Stimulated activated CD4-positive, alpha-beta T cell treated with anti-CD3 and anti-CD28 coated beads, TNF-alpha, amount 100 ng/mL, for 1 hour (primary cell): ENCODE data around the gene LYSMD3.
A peak's percentile ranks its signal among the peaks of the same experiment; 100 is the strongest.
"Not testable (repeated sequence)": the region's sequence is repeated elsewhere in the genome, so short reads cannot be mapped to it uniquely, and the experiment has no call there.

Experiments used
- DNase-seq, 3 donors: peaks; one replicate each; pipeline ENCODE4 v3.0.0-alpha.2; 2020; ENCODE audit warnings: low read depth in 3 of 3, low spot score in 1 of 3

Gene LYSMD3

DNA sequence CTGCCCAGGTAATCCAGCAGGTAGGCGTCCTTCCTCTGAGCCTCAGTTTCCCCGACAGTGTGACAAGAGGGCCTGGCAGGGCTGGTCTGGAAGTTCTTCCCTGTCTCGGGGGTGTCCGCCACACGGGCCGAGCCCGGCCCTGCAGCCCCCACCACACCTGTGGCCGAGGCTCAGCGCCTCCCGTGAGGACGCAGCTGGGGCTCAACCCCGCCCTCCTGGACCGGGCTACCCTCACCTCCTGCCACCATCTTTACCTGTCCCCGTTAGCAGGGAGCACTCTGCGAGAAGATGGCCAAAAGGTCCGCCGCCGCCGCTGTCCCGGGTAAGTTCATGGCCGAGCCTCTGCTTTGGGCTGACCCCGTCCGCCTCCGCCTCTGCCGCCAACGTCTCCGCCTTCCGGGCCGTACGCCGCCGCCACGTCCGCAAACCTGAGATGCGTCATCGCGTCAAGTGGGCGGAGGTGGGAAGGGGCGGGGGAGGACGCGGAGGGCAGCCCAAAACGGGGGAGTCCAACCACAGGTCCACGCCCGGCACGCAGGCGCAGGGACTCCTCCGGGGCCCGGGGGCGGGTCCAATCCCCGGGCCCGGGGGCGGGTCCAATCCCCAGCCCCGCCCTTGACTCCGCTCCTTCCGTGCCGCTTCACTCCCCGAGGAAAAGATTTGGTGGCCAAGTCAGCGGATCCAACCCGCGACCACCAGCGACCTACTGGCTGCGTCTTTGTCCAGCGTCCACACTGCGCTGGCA, at the start of gene LYSMD3:
Gene LYSMD3 (minus strand): TSS at position 391 of the 745 bp plus-strand sequence. CDS start 4,295 bp downstream, outside the sequence.
- DNase-seq: peak; percentile 92 to 95 (median 94)

DNA sequence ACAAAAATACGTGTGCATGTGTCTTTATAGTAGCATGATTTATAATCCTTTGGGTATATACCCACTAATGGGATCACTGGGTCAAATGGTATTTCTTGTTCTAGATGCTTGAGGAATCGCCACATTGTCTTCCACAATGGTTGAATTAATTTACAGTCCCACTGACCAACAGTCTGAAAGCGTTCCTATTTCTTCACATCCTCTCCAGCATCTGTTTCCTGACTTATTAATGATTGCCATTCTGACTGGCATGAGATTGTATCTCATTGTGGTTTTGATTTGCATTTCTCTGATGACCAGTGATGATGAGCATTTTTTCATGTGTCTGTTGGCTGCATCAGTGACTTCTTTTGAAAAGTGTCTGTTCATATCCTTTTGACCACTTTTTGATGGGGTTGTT, 47.2 kb upstream of the LYSMD3 start:
- not testable (repeated sequence) for DNase-seq

- DNase-seq: no peak
These were observed 46.3 kb upstream of the LYSMD3 start for GRCh38 chr5:90575712-90576111.

DNA sequence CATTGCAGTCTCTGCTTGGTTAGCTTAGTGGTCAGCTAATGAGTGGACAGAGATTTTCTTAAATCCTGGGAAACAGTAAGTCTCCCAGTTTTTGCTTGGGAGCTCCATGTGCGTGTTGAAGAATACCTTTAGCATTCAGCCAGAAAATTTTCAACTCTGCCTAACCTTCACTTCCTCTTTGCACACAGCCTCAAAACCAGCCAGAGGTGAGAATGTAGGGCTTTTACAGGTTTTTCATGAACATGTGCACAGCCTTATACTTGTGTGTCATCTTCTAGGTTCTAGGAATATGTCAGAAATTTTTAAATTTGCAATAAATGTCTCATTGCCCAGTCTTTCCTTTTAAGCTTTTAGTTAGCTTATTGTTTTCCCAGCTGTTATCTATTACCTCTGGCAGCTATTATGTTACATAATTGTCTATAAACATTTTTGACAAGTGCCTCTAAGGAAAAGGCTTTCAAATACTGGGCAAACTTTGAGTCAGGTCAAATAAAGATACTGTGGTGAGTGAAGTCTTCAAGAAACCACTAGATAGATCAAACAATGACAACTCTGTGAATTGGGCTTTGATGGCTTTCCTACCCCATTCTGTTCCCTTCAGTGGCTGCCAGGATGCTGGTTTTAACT, 41.9 kb upstream of the LYSMD3 start:
- DNase-seq: no peak

DNA sequence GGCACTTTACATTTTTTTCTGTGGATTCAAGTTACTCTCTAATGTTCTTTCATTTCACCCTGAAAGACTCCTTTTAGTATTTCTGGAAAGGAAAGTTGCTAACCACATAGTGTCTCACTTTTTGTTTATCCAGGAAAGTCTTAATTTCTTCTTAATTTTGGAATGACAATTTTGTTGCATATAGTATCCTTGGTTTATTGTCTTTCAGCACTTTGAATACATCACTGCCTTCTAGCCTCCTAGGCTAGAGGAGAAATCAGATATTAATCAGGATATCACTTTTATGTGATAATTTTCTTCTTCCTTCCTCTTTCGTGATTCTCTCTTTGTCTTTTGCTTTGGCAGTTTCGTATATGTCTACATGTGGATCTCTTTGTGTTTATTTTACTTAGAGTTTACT, 40.6 kb upstream of the LYSMD3 start:
- DNase-seq: no peak

DNA sequence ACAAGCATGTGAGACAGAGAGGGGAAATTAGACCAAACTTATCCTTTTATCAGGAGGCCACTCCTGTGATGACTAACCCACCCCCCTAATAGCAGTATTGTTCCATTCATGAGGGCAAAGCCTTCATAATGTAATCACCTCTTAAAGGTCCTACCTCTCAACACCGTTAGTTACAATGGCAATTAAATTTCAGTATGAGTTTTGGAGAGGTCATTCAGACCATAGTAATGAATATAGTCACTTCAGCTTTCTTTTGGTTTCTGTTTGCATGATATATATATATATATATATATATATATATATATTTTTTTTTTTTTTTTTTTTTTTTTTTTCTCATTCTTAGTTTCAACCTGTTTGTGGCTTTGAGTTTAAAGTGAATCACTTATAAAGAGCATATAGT, 39.7 kb upstream of the LYSMD3 start:
- DNase-seq: no peak

GRCh38 chr5:90565491-90565890, 36.1 kb upstream of the LYSMD3 start:
- no peak for DNase-seq

GRCh38 chr5:90563108-90563507, 33.7 kb upstream of the LYSMD3 start:
- no peak for DNase-seq

GRCh38 chr5:90562341-90562740, 33.0 kb upstream of the LYSMD3 start:
- DNase-seq: no peak

DNA sequence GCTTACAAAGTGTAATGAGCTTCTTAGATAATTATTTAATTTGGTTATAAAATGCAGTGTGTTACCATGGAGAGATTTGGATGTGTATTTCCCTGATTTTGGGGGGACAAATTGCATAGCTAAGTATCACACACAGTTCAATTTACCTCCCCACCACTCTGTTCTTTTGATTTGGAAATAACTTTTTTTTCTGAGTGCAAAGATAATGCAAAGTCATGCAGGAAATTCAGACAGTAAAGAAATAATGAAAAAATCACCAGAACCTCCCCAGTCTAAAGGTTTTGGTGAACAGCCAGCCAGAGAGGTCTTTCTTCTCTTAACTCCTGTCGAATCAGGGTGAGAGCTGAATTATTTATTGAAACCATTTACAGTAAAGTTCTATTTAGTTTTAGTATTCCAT, 32.4 kb upstream of the LYSMD3 start:
- DNase-seq: no peak

- no peak for DNase-seq
These were observed 31.4 kb upstream of the LYSMD3 start for GRCh38 chr5:90560771-90561170.

GRCh38 chr5:90558344-90559192, 29.2 kb upstream of the LYSMD3 start, which contains the start of gene ADGRV1:
ADGRV1 (plus strand) TSS chr5:90558797; CDS start chr5:90558896, 99 bp downstream.
- no peak for DNase-seq

DNA sequence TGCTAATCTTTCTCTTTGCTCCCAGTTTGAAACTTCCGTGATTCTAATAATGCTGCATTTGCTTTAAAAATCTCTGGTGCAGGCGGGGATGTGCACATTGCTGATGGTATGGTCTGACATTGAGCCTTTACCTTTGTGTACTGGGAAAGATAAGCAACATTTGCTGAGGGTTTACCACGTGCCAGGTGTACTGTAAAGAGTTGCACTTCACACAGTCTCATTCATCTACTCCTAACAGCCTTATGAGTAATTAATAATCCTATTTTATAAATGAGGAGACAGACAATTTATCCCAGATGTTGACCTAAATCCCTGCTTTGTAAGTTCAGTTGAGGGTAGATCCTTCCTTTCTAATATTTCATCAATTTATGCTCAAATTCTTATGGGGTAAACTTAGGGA, 28.5 kb upstream of the LYSMD3 start:
- no peak for DNase-seq

DNA sequence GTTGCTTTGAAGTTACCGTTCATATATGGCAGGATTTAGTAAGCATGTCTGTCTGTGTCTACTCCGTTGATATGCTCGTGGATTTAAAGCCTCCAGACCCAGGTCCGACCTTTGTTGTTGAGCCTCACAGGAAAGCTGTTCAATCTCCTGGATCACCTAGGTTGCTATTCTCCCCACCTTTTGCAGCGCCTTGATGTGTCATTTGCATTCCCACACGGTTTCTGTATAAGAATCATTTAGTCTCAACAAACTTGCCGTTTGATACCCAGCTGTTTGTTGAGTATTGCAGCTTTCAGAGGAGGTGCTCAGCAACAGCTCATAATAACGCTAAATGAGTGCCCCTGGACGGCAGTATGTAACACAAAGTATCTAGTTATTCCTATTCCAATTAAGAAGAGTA, 28.0 kb upstream of the LYSMD3 start:
- no peak for DNase-seq

DNA sequence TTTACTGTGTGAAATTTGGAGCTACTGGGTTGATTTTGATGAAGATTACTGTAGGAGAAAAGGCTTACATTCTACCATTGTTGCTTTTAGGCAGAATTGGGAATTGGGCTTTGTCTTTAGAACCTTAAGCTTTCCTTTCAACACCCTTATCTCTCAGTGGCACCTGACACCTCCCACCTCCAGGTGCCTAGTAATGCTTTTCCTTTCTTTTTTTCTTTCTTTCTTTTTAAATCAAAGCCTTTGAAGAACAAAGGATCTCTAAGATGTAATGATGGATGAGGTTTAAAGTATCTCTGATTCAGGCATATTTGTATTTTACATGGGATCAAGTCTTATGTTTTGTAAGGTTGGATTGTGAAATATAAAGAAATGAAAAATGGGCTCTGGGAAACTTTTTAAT, 26.3 kb upstream of the LYSMD3 start:
- no peak for DNase-seq

DNA sequence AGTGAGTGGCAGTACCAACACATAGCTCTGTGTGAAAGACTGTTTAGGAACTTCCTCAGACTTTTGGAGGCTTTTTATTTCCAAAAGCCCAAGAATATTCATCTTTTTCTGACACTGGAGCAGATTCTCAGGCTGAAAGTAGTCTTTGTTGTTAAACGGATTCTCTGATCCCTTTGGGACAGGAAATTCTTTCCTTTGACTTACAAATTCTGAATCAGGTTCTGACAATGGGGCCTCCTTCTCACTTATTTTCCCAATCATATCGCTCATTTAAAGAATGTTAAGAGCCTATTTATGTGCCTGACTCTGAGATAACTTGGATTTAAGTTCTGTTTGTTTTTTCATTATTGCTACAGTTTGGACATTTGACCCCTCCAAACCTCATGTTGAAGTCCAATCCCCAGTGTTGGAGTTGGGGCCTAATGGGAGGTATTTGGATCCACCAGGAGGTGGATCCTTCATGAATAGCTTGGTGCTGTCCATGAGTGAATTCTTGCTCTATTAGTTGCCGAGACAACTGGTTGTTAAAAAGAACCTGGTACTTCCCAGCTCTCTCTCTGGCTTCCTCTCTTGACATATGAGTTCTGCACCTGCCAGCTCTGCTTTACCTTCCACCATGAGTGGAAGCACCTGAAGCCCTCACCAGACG, 25.1 kb upstream of the LYSMD3 start:
- DNase-seq: no peak

- DNase-seq: no peak
These were observed 24.3 kb upstream of the LYSMD3 start for GRCh38 chr5:90553711-90554110.

DNA sequence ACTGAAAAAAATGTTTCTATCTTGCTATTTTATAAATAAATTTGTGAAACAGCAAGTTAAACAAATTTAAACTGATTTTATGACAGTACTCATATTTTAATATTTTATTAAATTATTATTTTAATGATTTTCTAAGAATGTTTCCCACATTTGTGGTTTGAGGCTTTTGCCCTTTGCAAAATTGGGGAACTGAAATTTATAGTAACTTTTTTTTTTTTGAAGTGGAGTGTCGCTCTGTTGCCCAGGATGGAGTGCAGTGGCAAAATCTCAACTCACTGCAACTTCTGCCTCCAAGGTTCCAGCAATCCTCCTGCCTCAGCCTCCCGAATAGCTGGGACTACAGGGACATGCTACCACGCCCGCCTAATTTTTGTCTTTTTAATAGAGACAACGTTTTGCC, 22.0 kb upstream of the LYSMD3 start:
- DNase-seq: no peak

GRCh38 chr5:90550963-90551362, 21.6 kb upstream of the LYSMD3 start:
- DNase-seq: no peak

DNA sequence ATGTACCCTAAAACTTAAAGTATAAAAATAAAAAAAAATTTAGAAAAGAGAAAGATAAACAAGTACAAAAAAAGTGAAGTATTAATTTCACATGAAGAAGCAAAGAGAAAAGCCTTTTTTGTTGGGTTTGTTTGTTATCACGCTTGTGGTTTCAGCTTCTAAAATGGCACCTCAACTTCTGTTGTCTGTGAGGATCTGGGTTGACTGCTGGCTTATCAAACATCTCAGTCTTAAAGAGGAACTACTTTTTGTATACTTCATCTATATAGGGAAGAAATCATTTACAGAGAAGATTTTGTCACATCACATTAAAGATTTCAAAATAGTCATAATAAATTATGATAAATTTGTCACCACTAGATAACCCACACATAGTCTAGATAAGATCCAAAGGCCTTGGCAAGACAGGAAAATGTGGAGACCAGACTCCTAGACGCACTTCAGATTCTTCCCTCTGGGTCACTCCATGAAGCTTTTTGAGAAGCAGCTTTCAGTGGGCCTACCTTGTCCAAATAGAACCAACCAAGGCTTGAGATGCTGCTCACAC, 20.4 kb upstream of the LYSMD3 start:
- no peak for DNase-seq

GRCh38 chr5:90549223-90549622, 19.8 kb upstream of the LYSMD3 start:
- DNase-seq: no peak
